ENCODE measurements around the gene PTPRS. TPM values are rescaled to one million over a fixed set of nuclear protein-coding genes. Genes with fewer than 3 reads are reported as not detected.

PTPRS gene
- total RNA-seq, 1 donor from 2014 or later, result 181 TPM

Other genes with a start within 250 kb of the PTPRS start
- gene ZNRF4, start 114.6 kb upstream of the PTPRS start, total RNA-seq, result not detected
- gene TINCR, start 227.1 kb upstream of the PTPRS start, total RNA-seq, result 0.41 TPM